Keratinocyte (primary cell): ENCODE measurements around the gene CPA4.

ENCODE experiments used
- EZH2 ChIP-seq: IDR thresholded peaks from one replicate; pipeline ENCODE4 v1.6.1; 2012; ENCODE audit warnings: inconsistent platforms, mild to moderate bottlenecking, low read length, moderate library complexity
- TF ChIP-seq, protein P1 (sequence below), 3 experiments: IDR thresholded peaks in 1 of 3; conservative IDR thresholded peaks in 1 of 3; optimal IDR thresholded peaks in 1 of 3; 2 replicates in 2 of 3; 3 replicates in 1 of 3; pipeline versions ENCODE3 to v1.5.1; 2011; ENCODE audit warnings: low read length in 3 of 3, mild to moderate bottlenecking in 3 of 3, moderate library complexity in 2 of 3, control low read depth in 1 of 3, inconsistent platforms in 1 of 3; ENCODE audit not compliant: insufficient read depth in 2 of 3; ENCODE audit errors: extremely low read depth in 1 of 3

DNA sequence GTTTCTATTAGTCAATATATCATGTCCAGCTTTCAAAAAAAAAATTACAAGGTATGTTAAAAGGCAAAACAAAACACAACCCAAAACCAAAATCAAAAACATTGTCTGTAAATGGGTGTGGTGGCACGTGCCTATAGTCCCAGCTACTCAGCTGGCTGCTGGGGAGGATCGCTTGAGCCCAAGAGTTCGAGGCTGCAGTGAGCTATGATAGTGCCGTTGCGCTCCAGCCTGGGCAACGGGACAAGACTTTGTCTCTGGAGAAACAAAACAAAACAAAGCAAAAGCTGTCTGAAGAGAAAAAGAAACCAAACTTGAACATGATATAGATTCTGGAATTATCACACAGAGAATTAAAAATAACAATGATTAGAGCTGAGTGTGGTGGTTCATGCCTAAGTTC is 41.3 kb downstream of the CPA4 start:
- TF ChIP-seq, protein P1, sequence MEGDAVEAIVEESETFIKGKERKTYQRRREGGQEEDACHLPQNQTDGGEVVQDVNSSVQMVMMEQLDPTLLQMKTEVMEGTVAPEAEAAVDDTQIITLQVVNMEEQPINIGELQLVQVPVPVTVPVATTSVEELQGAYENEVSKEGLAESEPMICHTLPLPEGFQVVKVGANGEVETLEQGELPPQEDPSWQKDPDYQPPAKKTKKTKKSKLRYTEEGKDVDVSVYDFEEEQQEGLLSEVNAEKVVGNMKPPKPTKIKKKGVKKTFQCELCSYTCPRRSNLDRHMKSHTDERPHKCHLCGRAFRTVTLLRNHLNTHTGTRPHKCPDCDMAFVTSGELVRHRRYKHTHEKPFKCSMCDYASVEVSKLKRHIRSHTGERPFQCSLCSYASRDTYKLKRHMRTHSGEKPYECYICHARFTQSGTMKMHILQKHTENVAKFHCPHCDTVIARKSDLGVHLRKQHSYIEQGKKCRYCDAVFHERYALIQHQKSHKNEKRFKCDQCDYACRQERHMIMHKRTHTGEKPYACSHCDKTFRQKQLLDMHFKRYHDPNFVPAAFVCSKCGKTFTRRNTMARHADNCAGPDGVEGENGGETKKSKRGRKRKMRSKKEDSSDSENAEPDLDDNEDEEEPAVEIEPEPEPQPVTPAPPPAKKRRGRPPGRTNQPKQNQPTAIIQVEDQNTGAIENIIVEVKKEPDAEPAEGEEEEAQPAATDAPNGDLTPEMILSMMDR (optimal IDR thresholded peaks at IDR 0.05 in 1 of 3, IDR thresholded peaks at IDR 0.05 in 1 of 3, conservative IDR thresholded peaks at IDR 0.05 in 1 of 3; ENCODE audit: extremely low read depth in 1 of 3, insufficient read depth in 2 of 3, low read length in 3 of 3) = no peak
- TF ChIP-seq EZH2 = no peak
